ENCODE results near the gene GPM6B. TPM values are rescaled to one million over a fixed set of nuclear protein-coding genes. Genes with fewer than 3 reads are reported as not detected.

Gene GPM6B
- total RNA-seq, 1 experiment from 2014 or later: 0.51 TPM

- BruUV-seq (replicated peaks): no TSS peak
- Histone ChIP-seq H3K36me3 (ENCODE audit: low read depth, low read length) (no peaks in the 10 kb centered on the region), H3K4me3 (ENCODE audit: low read length) (no peak overlapping the region), H3K79me2 (ENCODE audit: low read length) (no peaks in the 10 kb centered on the region), H3K9me3 (ENCODE audit: low read length) (no peaks in the 10 kb centered on the region), H3K27me3 (ENCODE audit: low read length) (peaks cover 10% of the 10 kb centered on the region; the same call in 1 of the 2 replicates), H3K27ac (ENCODE audit: low read length) (no peak overlapping the region), H3F3A (ENCODE audit: low read length, unreplicated experiment) (no peaks in the 10 kb centered on the region), H3K9me2 (replicated peaks; ENCODE audit: low read length) (no peaks in the 10 kb centered on the region), H4K20me1 (ENCODE audit: low read length) (no peaks in the 10 kb centered on the region), H3K4me1 (ENCODE audit: insufficient read depth, low read length) (0 out of 2 replicates have a peak, but pooled peaks cover 5% of the 10 kb centered on the region), H2AFZ (ENCODE audit: low read length) (no peak overlapping the region), H3K4me2 (ENCODE audit: low read length) (no peak overlapping the region), H3K9ac (ENCODE audit: low read length) (no peak overlapping the region)
- peak; percentile 6 for DNase-seq
- ChIA-PET CTCF (no interaction called here), POLR2A (ENCODE audit: unreplicated experiment) (no interaction called here)
- TF ChIP-seq EZH2phosphoT487 (IDR thresholded peaks at IDR 0.05; ENCODE audit: borderline replicate concordance, low read length) (no peak), EZH2 (IDR thresholded peaks at IDR 0.05; ENCODE audit: low read length, unreplicated experiment) (no peak)
- TF ChIP-seq, protein P1, sequence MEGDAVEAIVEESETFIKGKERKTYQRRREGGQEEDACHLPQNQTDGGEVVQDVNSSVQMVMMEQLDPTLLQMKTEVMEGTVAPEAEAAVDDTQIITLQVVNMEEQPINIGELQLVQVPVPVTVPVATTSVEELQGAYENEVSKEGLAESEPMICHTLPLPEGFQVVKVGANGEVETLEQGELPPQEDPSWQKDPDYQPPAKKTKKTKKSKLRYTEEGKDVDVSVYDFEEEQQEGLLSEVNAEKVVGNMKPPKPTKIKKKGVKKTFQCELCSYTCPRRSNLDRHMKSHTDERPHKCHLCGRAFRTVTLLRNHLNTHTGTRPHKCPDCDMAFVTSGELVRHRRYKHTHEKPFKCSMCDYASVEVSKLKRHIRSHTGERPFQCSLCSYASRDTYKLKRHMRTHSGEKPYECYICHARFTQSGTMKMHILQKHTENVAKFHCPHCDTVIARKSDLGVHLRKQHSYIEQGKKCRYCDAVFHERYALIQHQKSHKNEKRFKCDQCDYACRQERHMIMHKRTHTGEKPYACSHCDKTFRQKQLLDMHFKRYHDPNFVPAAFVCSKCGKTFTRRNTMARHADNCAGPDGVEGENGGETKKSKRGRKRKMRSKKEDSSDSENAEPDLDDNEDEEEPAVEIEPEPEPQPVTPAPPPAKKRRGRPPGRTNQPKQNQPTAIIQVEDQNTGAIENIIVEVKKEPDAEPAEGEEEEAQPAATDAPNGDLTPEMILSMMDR (conservative IDR thresholded peaks at IDR 0.05; ENCODE audit: low read depth, low read length): no peak
- ATAC-seq: no peak
- intact Hi-C loops (cut with micrococcal nuclease): no loop called here
Measured at GRCh38 chrX:13855689-13856450, 39.0 kb upstream of the GPM6B start.

- intact Hi-C loops (cut with micrococcal nuclease): no loop called here
- Histone ChIP-seq H4K20me1 (ENCODE audit: low read length) (no peaks in the 10 kb centered on the region), H3K9me2 (replicated peaks; ENCODE audit: low read length) (no peaks in the 10 kb centered on the region), H3K27ac (ENCODE audit: low read length) (no peak overlapping the region), H3K27me3 (ENCODE audit: low read length) (peaks cover 7% of the 10 kb centered on the region; the same call in 1 of the 2 replicates), H3K4me3 (ENCODE audit: low read length) (no peak overlapping the region), H3K4me2 (ENCODE audit: low read length) (no peak overlapping the region), H3K9me3 (ENCODE audit: low read length) (no peaks in the 10 kb centered on the region), H3K9ac (ENCODE audit: low read length) (no peak overlapping the region), H2AFZ (ENCODE audit: low read length) (no peak overlapping the region), H3K4me1 (ENCODE audit: insufficient read depth, low read length) (0 out of 2 replicates have a peak, but pooled peaks cover 5% of the 10 kb centered on the region), H3K79me2 (ENCODE audit: low read length) (no peaks in the 10 kb centered on the region), H3K36me3 (ENCODE audit: low read depth, low read length) (no peaks in the 10 kb centered on the region), H3F3A (ENCODE audit: low read length, unreplicated experiment) (no peaks in the 10 kb centered on the region)
- ChIA-PET CTCF (no interaction called here), POLR2A (ENCODE audit: unreplicated experiment) (no interaction called here)
- no TSS peak for BruUV-seq (replicated peaks)
- DNase-seq (no peak), ATAC-seq (no peak)
- TF ChIP-seq, protein P1 (conservative IDR thresholded peaks at IDR 0.05; ENCODE audit: low read depth, low read length): no peak
- no peak for TF ChIP-seq EZH2 (IDR thresholded peaks at IDR 0.05; ENCODE audit: low read length, unreplicated experiment)
- TF ChIP-seq EZH2phosphoT487 (IDR thresholded peaks at IDR 0.05; ENCODE audit: borderline replicate concordance, low read length): no peak
Measured at GRCh38 chrX:13854003-13854402, 37.1 kb upstream of the GPM6B start.
